PC-9 (cell line): Measurements from ENCODE around the gene DNAJC5. TPM values are rescaled to one million over a fixed set of nuclear protein-coding genes. Genes with fewer than 3 reads are reported as not detected.

ENCODE experiments used
- BruUV-seq: library from RNA; stranded (reverse); fragments of 400-500 nt; replicated peaks from 2 replicates; lab custom pipeline; 2021; lab: Mats Ljungman, UMichigan
- CTCF ChIA-PET: fragments of 300-600 bp; sonication (Branson Sonifier 250); formaldehyde crosslinking; loops from one replicate; lab custom pipeline; 2022; ENCODE audit warnings: antibody characterized with exemption; lab: Charles Lee
- POLR2A ChIA-PET: fragments of 300-600 bp; sonication (Branson Sonifier 250); formaldehyde crosslinking; loops from one replicate; lab custom pipeline; 2022; ENCODE audit warnings: antibody characterized with exemption; ENCODE audit not compliant: unreplicated experiment; lab: Charles Lee
- DNase-seq, 2 experiments: peaks; one replicate each; pipeline versions ENCODE4 v3.0.0 to v3.0.0-alpha.2; 2015 to 2022; ENCODE audit warnings: mixed read lengths in 1 of 2
- H2AFZ ChIP-seq: fragments of 200-600 bp; sonication (generic); 2 replicates; pipeline ENCODE4 v1.8.1; 2017; ENCODE audit warnings: antibody characterized with exemption
- H3F3A ChIP-seq: fragments of 200-600 bp; sonication (generic); 2 replicates; pipeline ENCODE4 v1.8.1; 2017; ENCODE audit warnings: antibody characterized with exemption, mild to moderate bottlenecking, low read depth; ENCODE audit not compliant: insufficient read depth
- H3K27ac ChIP-seq: fragments of 200-600 bp; sonication (generic); 2 replicates; pipeline ENCODE4 v1.6.1; 2016; ENCODE audit warnings: mixed run types
- H3K27me3 ChIP-seq: fragments of 200-600 bp; sonication (generic); 2 replicates; pipeline ENCODE4 v1.6.1; 2016; ENCODE audit warnings: low read depth, mixed run types; ENCODE audit not compliant: insufficient read depth
- H3K36me3 ChIP-seq: fragments of 200-600 bp; sonication (generic); 2 replicates; pipeline ENCODE4 v1.6.1; 2016; ENCODE audit warnings: low read depth, mixed run types
- H3K4me1 ChIP-seq: fragments of 200-600 bp; sonication (generic); replicated peaks from 2 replicates; pipeline ENCODE4 v1.6.1; 2016; ENCODE audit warnings: mixed run types; ENCODE audit not compliant: insufficient read depth
- H3K4me2 ChIP-seq: fragments of 200-600 bp; sonication (generic); 2 replicates; pipeline ENCODE4 v1.6.1; 2017; ENCODE audit warnings: mixed run types
- H3K4me3 ChIP-seq: fragments of 200-600 bp; sonication (generic); 2 replicates; pipeline ENCODE4 v1.6.1; 2016; ENCODE audit warnings: mixed run types
- H3K79me2 ChIP-seq: fragments of 200-600 bp; sonication (generic); 2 replicates; pipeline ENCODE4 v1.6.1; 2017; ENCODE audit warnings: low read depth, mixed run types
- H3K9me2 ChIP-seq: fragments of 200-600 bp; sonication (generic); 2 replicates; pipeline ENCODE4 v1.8.1; 2017; ENCODE audit warnings: mild to moderate bottlenecking; ENCODE audit not compliant: insufficient read depth
- H3K9me3 ChIP-seq: fragments of 200-600 bp; sonication (generic); 2 replicates; pipeline ENCODE4 v1.8.1; 2016; ENCODE audit warnings: low read depth; ENCODE audit not compliant: insufficient read depth
- H4K20me1 ChIP-seq: fragments of 200-600 bp; sonication (generic); 2 replicates; pipeline ENCODE4 v1.8.1; 2017; ENCODE audit not compliant: insufficient read depth
- CTCF ChIP-seq: fragments of 200-600 bp; sonication (generic); conservative IDR thresholded peaks from 2 replicates; pipeline ENCODE4 v1.6.1; 2017; ENCODE audit warnings: mixed run types, antibody characterized with exemption, mild to moderate bottlenecking, moderate library complexity
- EZH2 ChIP-seq: fragments of 200-600 bp; sonication (generic); IDR thresholded peaks from 2 replicates; pipeline ENCODE4 v1.8.0; 2017; ENCODE audit warnings: antibody characterized with exemption, low read depth
- intact Hi-C: fragments of 100-400 bp; cut with micrococcal nuclease; formaldehyde crosslinking; loops from one replicate; pipeline ENCODE4 v1.10.0; 2022; ENCODE audit not compliant: unreplicated experiment
- total RNA-seq: library from RNA; stranded (reverse); gene quantifications from 2 replicates; pipeline ENCODE4 v1.2.3, GENCODE V29; 2021

DNAJC5 gene
- total RNA-seq, 1 experiment from 2014 or later: 48.1 TPM

GRCh38 chr20:63956664-63957003, 61.7 kb downstream of the DNAJC5 start:
- ChIA-PET POLR2A (interaction anchor here (0.6 to 0.8 kb wide), 3 partner anchors 25 to 417 kb away, joined by 4 to 7 read pairs (median 4); partner anchors contain the start of genes ARFRP1 and ZGPAT), CTCF (interaction anchor here (0.5 kb wide), 1 partner anchor 197 kb away, joined by 3 read pairs; no protein-coding TSS in a partner anchor)
- Histone ChIP-seq H3K4me2 (peak overlapping the region; percentile 79), H3K79me2 (peaks cover 45% of the 10 kb centered on the region), H3K4me3 (peak overlapping the region; percentile 74), H4K20me1 (peaks cover 36% of the 10 kb centered on the region), H3K9me3 (no peaks in the 10 kb centered on the region), H3K9me2 (no peaks in the 10 kb centered on the region), H3K27me3 (no peaks in the 10 kb centered on the region), H2AFZ (peak overlapping the region; percentile 67; the same call in 1 of the 2 replicates), H3K4me1 (peaks cover 26% of the 10 kb centered on the region; the same call in 1 of the 2 replicates), H3F3A (peaks cover 24% of the 10 kb centered on the region), H3K36me3 (no peaks in the 10 kb centered on the region), H3K27ac (peak overlapping the region; percentile 65)
- intact Hi-C loops: loop anchor here (1.0 to 5.0 kb wide), 7 partner anchors 16 to 418 kb away; partner anchors contain the start of genes ARFRP1, DNAJC5, TCEA2 and TPD52L2
- no peak for DNase-seq
- no peak for TF ChIP-seq CTCF
- no peak for TF ChIP-seq EZH2
- BruUV-seq: no TSS peak

- DNase-seq: peak; percentile 71 to 95
- Histone ChIP-seq H3K4me2 (peak overlapping the region; percentile 79), H3K4me1 (peaks cover 26% of the 10 kb centered on the region; the same call in 1 of the 2 replicates), H4K20me1 (peaks cover 32% of the 10 kb centered on the region), H3K36me3 (no peaks in the 10 kb centered on the region), H2AFZ (peak overlapping the region; percentile 67; the same call in 1 of the 2 replicates), H3K9me2 (no peaks in the 10 kb centered on the region), H3K27me3 (no peaks in the 10 kb centered on the region), H3K4me3 (peak overlapping the region; percentile 74), H3K79me2 (peaks cover 40% of the 10 kb centered on the region), H3F3A (peaks cover 24% of the 10 kb centered on the region), H3K27ac (peak overlapping the region; percentile 65), H3K9me3 (no peaks in the 10 kb centered on the region)
- intact Hi-C loops: loop anchor here (1.0 to 5.0 kb wide), 6 partner anchors 16 to 250 kb away; partner anchors contain the start of genes ARFRP1, DNAJC5, TCEA2 and TPD52L2
- POLR2A ChIA-PET: interaction anchor here (0.7 to 1.1 kb wide), 5 partner anchors 72 to 418 kb away, joined by 3 to 8 read pairs (median 4); partner anchors contain the start of gene HELZ2
- CTCF ChIA-PET: interaction anchor here (0.5 kb wide), 1 partner anchor 197 kb away, joined by 3 read pairs; no protein-coding TSS in a partner anchor
- TF ChIP-seq EZH2 (no peak), CTCF (no peak; the same call in 1 of the 2 replicates)
- TSS peak; percentile 66 for BruUV-seq
Observed at GRCh38 chr20:63957004-63957689, 62.2 kb downstream of the DNAJC5 start.

- peak; percentile 73 to 93 for DNase-seq
- Histone ChIP-seq H3K9me3 (no peaks in the 10 kb centered on the region), H3K36me3 (no peaks in the 10 kb centered on the region), H3K4me2 (peak overlapping the region; percentile 79), H3K4me3 (peak overlapping the region; percentile 74), H4K20me1 (peaks cover 25% of the 10 kb centered on the region), H3K9me2 (no peaks in the 10 kb centered on the region), H3K79me2 (peaks cover 33% of the 10 kb centered on the region), H3K4me1 (peaks cover 26% of the 10 kb centered on the region; the same call in 1 of the 2 replicates), H3K27me3 (no peaks in the 10 kb centered on the region), H2AFZ (0 out of 2 replicates have a peak overlapping the region, but pooled peaks have one; percentile 67), H3F3A (peaks cover 24% of the 10 kb centered on the region), H3K27ac (peak overlapping the region; percentile 65)
- CTCF ChIA-PET: no interaction called here
- BruUV-seq: TSS peak; percentile 36
- TF ChIP-seq EZH2 (no peak), CTCF (no peak)
- POLR2A ChIA-PET: interaction anchor here (0.7 to 1.1 kb wide), 4 partner anchors 73 to 384 kb away, joined by 3 to 8 read pairs (median 4); partner anchors contain the start of gene HELZ2
- intact Hi-C loops: loop anchor here (1.0 to 5.0 kb wide), 6 partner anchors 15 to 251 kb away; partner anchors contain the start of genes ARFRP1, DNAJC5, TCEA2 and TPD52L2
Observed at GRCh38 chr20:63957690-63958441, 62.9 kb downstream of the DNAJC5 start.
